HL-60/S4 treated with retinoic acid at 250 ng/mL for 4 days and 3 days (cell line): Measurements from ENCODE around the gene G3BP2.

ENCODE experiments used
- in situ Hi-C: fragments of 300-500 bp; cut with MboI; formaldehyde crosslinking; loops from 2 replicates; pipeline ENCODE4 v1.7.0; 2022; ENCODE audit warnings: low sequenced_read_pairs

The G3BP2 gene

DNA sequence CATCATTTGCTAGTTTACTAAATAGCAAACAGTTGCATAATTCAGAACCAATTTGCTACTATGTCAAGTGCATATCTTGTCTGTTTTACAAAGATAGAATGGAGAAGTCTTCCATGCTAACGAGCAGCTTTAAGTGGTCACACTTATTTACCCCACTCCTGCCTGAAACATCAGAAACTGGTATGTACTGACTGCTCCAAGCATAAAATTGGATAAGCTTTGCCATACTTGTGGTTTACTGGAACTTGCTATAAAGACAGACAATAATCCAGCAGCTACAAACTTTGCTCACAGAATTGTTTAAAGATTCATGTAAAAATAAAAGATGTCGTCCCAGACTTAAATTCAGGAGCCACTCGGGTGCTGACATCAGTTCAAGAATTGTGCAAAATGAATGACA is 29.6 kb downstream of the G3BP2 start:
- in situ Hi-C loops = no loop called here

DNA sequence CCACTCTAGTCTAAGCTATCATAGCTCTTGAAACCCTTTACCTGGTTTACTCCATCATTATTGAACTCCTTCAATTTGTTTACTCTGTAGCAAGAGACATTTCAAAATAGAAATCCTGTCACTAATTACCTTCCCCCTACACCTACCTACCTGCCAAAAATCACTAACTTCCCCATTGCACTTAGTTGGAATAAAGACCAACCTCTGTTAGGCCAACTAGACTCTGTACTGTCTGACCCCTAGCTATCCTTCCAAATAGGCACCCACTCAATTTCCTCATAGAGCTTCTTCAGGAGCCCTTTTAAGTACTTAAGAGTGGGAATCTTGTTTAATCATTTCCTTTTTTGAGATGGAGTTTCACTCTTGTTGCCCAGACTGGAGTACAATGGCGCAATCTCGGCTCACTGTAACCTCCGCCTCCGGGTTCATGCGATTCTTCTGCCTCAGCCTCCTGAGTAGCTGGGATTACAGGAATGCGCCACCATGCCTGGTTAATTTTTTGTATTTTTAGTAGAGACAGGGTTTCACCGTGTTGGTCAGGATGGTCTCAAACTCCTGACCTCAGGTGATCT is 34.0 kb downstream of the G3BP2 start:
- in situ Hi-C loops = no loop called here

DNA sequence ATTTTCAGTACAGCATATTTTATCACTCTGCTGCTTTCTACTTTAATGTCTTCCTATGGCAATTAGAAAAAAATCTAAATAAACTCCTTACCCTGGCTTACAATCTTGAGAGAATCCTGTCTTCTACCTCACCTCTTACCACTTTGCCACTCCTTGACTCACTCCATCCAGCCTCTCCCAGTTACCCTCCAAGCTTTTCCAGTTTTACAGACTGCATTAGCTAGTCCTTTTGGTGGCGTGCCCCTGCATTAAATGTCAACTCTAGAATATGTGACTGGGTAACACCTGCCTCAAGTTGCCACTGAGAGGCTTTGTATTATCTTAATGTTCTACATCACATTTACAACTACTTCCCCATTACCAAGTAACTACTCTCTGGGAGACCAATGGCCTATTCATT is 35.4 kb downstream of the G3BP2 start:
- in situ Hi-C loops = no loop called here

DNA sequence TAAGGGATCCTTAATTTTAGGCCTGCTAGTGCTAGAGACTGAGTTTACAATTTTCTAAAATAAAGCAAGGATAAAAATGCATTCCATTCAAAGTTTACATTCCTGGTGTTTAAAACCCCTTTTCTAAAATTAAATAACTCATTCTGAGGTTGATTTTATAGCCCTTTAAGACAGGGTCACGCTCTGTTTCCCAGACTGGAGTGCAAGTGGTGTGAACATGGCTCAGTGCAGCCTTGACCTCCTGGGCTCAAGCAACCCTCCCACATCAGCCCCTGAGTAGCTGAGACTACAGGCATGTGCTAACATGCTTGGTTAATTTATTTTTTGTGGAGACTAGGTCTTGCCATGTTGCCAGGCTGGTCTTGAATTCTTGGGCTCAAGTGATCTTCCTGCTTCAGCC is 36.0 kb downstream of the G3BP2 start:
- in situ Hi-C loops = no loop called here

DNA sequence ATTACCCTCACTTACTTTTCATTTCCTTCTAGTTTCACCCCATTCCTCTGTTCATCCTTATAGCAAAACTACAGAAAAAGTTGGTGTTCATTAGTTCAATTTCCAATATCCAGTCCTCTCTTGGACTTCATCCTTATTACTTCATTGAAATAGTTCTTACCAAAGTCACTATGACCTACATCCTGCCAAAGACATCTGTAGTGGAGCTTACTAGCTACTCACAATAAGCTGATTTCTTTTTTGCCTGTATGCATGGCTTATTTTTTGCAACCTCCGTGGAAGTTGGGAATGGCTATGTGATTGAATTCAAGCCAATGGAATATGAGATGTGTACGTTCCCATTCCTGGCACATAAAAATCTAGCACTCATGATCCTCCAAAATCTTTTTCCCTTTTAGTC is 38.3 kb downstream of the G3BP2 start:
- in situ Hi-C loops = no loop called here

DNA sequence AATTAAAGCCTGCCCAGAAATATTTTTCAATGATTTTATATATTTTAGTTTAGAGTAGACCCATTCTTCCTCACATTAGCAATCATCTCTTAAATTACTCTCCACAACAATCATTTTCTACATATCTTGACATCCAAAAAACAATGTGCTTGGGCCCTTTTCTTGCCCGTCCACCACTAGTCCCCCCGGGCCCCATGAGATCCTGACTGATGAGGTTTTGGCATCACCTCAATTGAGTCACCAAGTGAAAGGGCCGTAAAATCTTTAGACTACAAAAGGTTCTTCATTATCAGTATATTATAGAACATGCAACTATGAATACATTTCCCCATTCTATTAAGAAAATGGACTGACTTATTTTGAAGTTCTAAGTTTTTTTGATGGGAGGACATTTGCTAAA is 38.9 kb downstream of the G3BP2 start:
- in situ Hi-C loops = no loop called here

DNA sequence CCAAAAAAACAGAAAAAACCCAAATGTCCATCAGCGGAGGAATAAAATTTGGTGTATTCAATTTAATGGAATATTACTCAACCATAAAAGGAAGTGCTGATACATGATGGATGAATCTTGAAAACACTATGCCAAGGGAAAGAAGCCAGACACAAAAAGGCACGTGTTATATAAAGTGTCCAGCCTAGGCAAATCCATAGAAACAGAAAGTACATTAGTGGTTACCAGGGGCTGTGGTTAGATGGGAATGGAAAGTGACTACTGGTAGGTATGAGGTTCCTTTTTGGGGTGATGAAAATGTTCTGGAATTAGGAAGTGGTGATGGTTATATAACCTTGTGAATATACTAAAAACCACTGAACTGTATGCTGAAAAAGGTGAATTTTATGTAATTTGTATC is 39.4 kb downstream of the G3BP2 start:
- in situ Hi-C loops = no loop called here

DNA sequence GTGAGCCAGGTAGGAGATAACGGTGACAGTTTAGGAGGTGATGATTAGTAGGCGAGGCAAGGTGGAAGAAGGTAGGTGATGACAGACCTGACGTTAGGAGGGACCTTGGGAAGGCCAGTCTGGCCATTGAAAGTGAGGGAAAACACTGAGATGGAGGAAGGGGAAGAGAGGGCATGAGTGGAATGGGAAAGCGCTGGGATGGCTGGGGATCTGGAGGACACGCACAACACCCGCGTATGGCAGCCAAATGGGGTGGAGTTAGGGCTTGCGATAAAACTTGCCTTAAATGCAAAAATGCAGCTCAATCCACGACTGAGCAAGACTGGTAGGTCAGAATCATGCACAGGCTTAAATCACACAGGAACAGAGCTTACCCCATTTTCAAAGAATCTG is 42.3 kb downstream of the G3BP2 start:
- in situ Hi-C loops = no loop called here

DNA sequence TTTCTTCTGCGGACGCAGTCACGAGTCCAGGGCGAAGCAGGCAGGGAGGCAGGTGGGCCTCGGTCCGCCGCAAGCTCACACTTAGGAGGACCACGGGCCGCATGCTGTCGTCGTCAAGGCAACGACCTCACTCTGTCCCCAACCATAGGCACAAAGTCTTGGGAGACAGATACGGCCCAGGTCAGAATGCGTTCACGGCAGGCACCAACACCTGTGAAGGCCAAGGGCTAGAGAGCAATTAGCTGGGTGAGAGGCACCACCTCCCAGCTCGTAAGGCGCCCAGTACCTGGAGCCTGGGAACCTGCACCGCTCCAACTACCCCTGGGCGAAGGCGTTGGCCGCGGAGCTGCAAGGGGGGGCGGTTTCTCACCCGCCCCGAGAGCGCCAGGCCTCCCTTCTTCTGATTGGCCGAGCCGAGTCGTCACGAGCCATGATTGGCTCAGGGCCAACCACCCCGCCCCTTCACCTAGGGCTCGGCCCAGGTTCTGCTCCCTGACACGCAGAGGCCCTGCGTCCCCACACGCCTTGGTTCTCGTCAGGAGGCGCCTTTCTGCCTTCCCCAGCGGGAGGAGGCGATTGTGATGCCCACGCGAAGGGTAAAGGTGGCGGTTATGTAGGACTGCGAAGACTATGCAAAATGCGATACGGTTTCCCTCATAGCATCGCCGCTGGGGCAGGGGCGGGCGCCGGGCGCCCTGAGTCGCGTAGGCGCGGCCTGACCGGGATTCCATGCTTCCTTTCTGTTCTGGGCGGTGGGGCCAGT is 42.9 kb downstream of the G3BP2 start, which contains the start of gene CDKL2:
Gene CDKL2, minus strand, starts transcription at position 355 of the 763 bp plus-strand sequence. CDS start 4,540 bp downstream, outside the sequence.
- in situ Hi-C loops = no loop called here

DNA sequence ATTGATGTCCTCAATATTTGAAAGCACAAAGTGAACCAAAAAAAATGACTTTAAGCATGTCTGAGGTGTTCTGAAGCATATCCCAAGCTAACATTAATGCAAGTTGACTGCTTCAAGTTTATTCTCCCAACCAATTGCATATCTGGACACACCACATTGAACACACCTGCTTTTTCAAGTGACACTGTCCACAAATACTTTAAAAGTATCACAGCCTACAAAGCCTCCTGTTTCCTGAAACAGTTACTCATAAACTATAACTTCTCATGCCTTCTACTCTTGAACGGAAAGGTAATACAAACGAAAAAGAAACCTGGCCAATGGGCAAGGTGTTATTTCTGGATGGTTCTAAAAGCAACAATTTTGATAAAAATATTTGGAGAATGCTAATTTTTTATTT is 44.0 kb downstream of the G3BP2 start:
- in situ Hi-C loops = no loop called here

DNA sequence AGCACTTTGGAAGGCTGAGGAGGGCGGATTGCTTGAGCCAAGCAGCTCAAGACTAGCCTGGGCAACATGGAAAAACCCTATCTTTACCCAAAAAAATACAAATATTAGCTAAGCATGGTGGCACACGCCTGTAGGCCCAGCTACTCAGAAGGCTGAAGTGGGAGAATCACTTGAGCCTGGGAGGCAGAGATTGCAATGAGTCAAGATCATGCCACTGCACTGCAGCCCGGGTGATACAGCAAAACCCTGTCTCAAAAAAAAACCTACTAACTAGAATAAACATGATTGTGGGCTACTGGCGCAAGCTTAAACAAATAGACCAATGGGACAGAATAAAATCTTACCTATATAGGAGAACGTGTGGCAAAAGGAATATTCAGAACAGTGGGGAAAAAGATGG is 50.2 kb downstream of the G3BP2 start:
- in situ Hi-C loops = no loop called here

DNA sequence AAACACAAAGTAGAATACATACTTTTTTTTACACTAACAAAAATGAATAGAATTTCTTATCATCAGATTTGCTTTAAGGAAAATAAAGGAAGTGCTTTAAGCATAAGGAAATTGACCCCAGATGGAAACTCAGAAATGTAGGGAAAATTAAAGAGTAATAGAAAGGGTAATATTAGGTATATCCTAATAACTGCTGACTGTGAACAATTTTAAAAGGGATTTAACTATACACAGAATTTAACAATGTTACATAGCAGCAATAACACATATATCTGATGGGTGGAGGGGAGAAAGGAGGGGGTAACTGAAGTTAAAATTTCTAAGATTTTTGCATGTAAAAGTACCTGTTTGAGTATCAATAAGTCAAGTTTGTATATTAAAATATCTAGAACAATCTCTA is 51.5 kb downstream of the G3BP2 start:
- in situ Hi-C loops = no loop called here

DNA sequence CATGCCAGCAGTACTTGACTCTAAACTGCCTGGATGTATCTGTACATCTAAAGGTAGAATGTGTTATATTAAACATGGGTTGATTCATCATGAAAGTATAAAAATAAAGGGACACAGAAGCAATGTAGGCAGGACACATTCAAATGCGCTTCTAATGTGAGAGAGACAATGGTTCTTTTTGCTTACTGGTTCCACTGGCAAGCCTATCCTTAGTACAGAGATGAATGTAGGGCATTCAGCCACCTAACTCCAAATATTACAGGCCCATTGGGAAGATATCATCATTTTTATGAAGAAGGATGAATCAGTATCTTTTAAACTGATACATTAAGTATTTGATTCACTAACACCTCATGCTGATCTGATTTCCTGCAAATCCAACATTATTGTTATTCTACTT is 60.9 kb downstream of the G3BP2 start:
- in situ Hi-C loops = no loop called here

DNA sequence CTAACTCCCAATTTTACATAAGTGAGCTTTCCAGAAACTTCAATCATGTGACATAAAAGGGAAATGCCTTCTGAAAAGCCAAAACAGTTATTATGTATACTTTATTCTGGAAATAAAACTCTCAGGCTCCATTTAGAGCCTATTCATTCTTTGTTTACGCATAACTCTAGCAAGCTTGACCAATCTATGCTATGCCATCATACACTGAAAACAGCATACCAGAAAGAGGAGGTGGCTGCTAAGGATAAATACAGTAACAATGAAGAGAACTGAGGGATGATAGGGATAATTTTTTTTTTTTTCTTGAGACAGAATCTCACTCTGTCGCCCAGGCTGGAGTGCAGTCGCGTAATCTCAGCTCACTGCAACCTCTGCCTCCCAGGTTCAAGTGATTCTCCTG is 67.3 kb downstream of the G3BP2 start:
- in situ Hi-C loops = no loop called here

DNA sequence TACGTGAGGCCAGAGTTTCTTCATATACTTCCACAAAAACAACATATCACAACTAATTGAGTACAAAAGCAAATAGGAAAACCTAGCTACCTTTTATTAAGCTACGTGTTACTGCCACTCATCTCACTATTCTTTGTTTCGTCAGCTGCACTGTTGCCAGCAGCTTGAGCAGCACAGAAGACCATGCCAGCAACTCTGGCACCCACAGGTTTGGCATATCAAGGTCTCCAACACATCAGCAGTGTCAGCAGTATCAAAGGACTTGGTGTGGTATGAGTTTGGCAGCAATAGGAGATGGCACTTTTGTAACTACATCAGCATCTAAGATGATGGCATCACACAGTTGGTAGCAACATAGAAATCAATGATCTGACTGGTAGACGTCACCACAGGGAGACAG is 73.6 kb downstream of the G3BP2 start:
- in situ Hi-C loops = no loop called here

DNA sequence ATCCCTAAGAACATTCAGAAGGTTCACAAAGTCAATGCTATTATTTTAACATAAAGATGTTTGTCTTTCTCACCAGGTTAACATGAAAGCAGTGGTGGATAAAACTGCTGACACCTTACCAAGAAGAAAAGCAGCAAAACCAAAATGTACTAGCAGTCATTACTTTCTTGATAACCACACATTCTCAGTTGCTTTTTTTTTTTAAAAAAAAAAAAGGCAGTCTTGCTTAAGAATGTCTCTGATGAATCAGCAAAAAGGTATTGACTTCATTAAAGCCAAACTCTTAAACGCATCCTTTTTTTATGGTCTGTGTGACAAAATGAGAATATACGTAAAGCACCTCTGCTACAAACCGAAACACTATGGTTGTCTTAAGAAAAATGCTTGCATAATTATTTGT is 74.8 kb downstream of the G3BP2 start:
- in situ Hi-C loops = no loop called here

DNA sequence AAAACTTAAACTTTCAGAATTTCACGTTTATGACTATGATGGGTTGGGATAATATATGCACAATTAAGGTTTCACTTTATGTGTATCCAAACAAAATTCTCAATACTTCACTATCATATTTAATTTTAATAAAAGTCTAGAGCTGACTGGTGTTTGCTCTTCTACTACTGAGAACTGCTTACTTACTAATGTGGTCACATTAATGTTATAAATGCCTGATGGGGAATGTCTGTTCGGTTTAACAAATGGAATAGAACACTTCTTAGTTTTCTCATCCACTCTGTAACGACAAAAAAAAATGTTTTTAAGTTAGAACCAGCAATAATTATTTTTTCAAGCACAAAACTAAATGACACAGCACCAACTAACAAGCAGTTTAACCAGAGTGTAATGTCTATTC is 77.2 kb downstream of the G3BP2 start:
- in situ Hi-C loops = no loop called here

DNA sequence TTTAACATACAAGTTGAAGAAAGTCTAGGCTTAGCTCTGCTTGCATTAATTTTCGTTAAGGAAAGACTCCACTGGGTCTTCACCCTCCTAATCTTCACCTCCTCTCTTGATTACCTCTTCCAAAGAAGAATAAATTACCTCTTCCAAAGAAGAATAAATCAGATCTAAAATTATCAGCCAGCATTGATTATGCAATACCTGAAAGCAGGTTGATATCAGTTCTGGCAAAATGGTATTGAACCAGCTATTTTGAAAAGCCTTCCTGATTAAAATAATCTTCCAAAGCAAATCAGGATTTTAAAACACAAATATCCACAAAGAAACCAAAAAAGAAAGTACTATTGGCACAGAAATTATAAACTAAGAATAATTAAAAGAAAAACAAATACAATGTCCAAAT is 79.8 kb downstream of the G3BP2 start:
- in situ Hi-C loops = no loop called here
